DOHH2 (cell line): ENCODE measurements around the gene GPANK1.

Source experiments
- CTCF ChIP-seq: fragments of 200-600 bp; sonication (generic); IDR thresholded peaks from one replicate; pipeline ENCODE4 v1.5.1; 2014; ENCODE audit warnings: antibody characterized with exemption, mild to moderate bottlenecking, low read depth, low read length; ENCODE audit not compliant: poor library complexity, severe bottlenecking
- EZH2phosphoT487 ChIP-seq: fragments of 200-600 bp; sonication (generic); IDR thresholded peaks from 2 replicates; pipeline ENCODE4 v1.6.1; 2017; ENCODE audit warnings: borderline replicate concordance, mild to moderate bottlenecking, antibody characterized with exemption, low read length, moderate library complexity, mixed read lengths

GRCh38 chr6:31620586-31621319, 44.0 kb downstream of the GPANK1 start, which contains the start of gene PRRC2A:
- TF ChIP-seq CTCF (no peak), EZH2phosphoT487 (no peak)
